Suppressor macrophage (primary cell): ENCODE data around the gene NHP2.
"Not testable (repeated sequence)": the region's sequence is repeated elsewhere in the genome, so short reads cannot be mapped to it uniquely, and the experiment has no call there.

Source experiments
- DNase-seq, 4 experiments: peaks; one replicate each; pipeline ENCODE4 v3.0.0-alpha.2; 2020 to 2022

Gene NHP2

GRCh38 chr5:178130234-178130575 lies 23.5 kb downstream of the NHP2 start:
- DNase-seq = not testable (repeated sequence)

GRCh38 chr5:178129296-178129695 lies 24.4 kb downstream of the NHP2 start:
- no peak for DNase-seq

GRCh38 chr5:178127300-178128009 lies 26.2 kb downstream of the NHP2 start:
- DNase-seq = not testable (repeated sequence)

- DNase-seq = no peak
Measured at GRCh38 chr5:178126556-178126955, 27.1 kb downstream of the NHP2 start.

GRCh38 chr5:178125253-178125906 lies 28.3 kb downstream of the NHP2 start:
- no peak for DNase-seq

GRCh38 chr5:178123966-178124925 lies 29.4 kb downstream of the NHP2 start:
- DNase-seq = no peak

GRCh38 chr5:178123094-178123965 lies 30.4 kb downstream of the NHP2 start:
- no peak for DNase-seq

- no peak for DNase-seq
Measured at GRCh38 chr5:178122346-178122745, 31.3 kb downstream of the NHP2 start.

GRCh38 chr5:178121391-178122276 lies 32.1 kb downstream of the NHP2 start:
- DNase-seq = no peak

GRCh38 chr5:178120607-178121357 lies 32.9 kb downstream of the NHP2 start:
- peak in 3 of 4 experiments; percentile 41 to 70 (median 50) for DNase-seq

GRCh38 chr5:178119915-178120606 lies 33.6 kb downstream of the NHP2 start:
- no peak for DNase-seq

- DNase-seq = no peak
Measured at GRCh38 chr5:178117923-178118701, 35.6 kb downstream of the NHP2 start.

GRCh38 chr5:178116143-178116885 lies 37.4 kb downstream of the NHP2 start:
- peak in 3 of 4 experiments; percentile 26 to 36 (median 26) for DNase-seq

GRCh38 chr5:178115814-178116142 lies 37.9 kb downstream of the NHP2 start:
- no peak for DNase-seq

- DNase-seq = no peak
Measured at GRCh38 chr5:178115136-178115813, 38.4 kb downstream of the NHP2 start.

GRCh38 chr5:178114325-178115135 lies 39.2 kb downstream of the NHP2 start:
- DNase-seq = peak in 1 of 4 experiments; percentile 31

- DNase-seq = no peak
Measured at GRCh38 chr5:178113841-178114324, 39.8 kb downstream of the NHP2 start.
